NT2/D1 (cell line): ENCODE data around the gene SPATA13.

Source experiments
- SUZ12 ChIP-seq: IDR thresholded peaks from 2 replicates; pipeline ENCODE4 v1.6.1; 2011; ENCODE audit not compliant: insufficient read length, insufficient read depth; ENCODE audit errors: extremely low read depth
- YY1 ChIP-seq: IDR thresholded peaks from 2 replicates; pipeline ENCODE4 v1.6.1; 2011; ENCODE audit not compliant: insufficient read length, insufficient read depth

DNA sequence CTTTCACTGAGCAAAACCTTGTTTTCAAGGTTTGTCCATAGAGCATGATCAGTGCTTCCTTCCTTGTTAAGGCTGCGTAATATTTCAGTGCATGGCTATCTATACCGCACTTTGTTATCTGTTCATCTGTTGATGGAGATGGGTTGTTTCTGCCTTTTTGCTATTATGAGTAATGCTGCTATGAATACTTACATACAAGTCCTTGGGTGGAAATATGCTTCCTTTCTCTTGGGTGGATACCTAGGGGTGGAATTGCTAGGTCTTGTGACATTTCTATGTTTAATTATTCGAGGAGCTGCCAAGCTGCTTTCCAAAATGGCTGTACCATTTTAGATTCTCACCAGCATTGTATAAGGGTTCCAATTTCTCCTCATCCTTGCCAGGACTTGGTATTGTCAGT is 70.9 kb downstream of the SPATA13 start:
- no peak for TF ChIP-seq SUZ12
- no peak for TF ChIP-seq YY1
